GM18868 (cell line): Measurements from ENCODE around the gene IPO7.
"Not testable (repeated sequence)": the region's sequence is repeated elsewhere in the genome, so short reads cannot be mapped to it uniquely, and the experiment has no call there.

ENCODE experiments used
- ATAC-seq: cut with Tn5 transposase; IDR thresholded peaks from one replicate; pipeline ENCODE4 v1.9.1; 2021; ENCODE audit warnings: mild to moderate bottlenecking, moderate library complexity; ENCODE audit not compliant: unreplicated experiment

The IPO7 gene

DNA sequence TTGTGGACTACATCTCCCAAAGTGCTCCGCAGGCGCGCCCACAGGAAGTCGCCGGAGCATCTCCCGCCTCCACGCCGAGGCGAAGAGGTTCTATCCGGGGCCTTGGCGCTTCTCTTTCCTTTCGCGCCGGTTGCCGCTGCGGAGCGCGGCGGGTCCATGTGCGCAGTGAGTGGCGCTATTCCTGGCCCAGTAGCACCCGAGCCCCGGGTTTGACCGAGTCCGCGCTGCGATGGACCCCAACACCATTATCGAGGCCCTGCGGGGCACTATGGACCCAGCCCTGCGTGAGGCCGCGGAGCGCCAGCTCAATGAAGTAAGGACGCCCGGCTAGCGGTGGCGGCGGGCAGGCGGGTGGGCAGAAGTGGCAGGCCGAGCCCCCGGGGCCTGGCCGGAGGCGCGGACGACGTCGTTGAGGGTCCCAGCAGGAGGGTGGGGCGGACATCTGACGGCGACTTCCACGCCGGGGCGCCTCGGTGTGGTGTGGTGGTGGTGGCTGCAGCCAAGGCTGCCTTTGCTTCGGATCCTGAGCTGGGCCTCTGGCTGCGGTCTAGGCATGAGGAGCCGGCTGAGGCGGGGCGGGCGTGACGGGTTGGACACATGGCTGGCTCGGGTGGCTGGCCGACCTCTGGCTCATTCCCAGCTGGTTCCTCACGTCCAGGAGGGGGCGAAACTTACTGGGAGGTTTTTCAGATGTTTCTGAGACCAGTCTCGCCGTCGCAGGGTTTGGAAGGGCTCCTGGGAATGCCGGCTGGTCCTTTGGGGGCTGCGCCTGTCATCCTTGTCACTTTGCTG, at the start of gene IPO7:
IPO7 (plus strand) TSS at position 118 of the 792 bp plus-strand sequence; CDS start at position 230, 112 bp downstream.
- peak; percentile 92 for ATAC-seq

GRCh38 chr11:9341638-9342178, 42.7 kb upstream of the IPO7 start:
- ATAC-seq = no peak

- no peak for ATAC-seq
Measured at GRCh38 chr11:9344061-9344680, 40.3 kb upstream of the IPO7 start.

DNA sequence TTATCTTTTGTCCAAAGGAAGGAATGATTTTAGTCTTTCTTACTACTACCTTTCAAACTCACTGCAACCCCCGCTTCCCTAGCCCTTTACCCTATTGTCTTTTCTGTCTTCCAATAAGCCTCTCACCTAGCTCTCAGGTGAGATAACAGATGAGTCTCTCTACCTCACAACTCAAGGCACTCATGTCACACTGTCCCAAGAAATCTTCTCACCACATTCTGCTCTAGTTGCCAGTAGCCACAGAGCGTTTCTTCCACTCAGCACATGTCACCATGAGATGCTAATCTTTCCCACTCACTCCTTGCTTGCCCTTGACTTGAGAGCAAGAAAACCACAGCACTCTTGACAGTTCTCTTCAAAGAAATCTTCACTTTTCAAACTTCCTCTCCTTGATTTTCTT, 37.4 kb upstream of the IPO7 start:
- no peak for ATAC-seq

- not testable (repeated sequence) for ATAC-seq
Measured at GRCh38 chr11:9347779-9348178, 36.7 kb upstream of the IPO7 start.

DNA sequence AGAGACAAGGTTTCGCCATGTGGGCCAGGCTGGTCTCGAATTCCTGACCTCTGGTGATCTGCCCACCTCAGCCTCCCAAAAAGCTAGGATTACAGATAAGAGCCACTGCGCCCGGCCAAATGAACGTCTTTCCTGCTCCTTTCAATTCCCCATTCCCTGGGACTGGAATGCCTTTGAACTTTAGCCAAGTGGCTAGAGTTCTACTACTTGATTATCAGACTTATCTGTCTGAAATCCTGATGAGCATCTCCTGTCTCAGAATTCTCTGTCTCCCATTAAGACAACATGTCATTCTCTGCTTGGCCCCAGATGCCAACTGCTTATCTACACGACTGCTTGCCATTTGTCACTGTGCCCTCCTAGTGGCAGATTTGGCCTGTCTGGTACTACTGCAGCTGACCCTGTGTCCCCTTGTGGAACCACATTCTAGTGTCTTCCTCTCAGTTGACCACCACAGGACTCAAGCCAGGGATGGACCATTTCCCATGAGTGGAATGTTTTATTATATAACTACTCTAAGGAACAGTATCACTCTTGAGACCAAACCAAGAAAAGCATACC, 33.1 kb upstream of the IPO7 start:
- no peak for ATAC-seq

DNA sequence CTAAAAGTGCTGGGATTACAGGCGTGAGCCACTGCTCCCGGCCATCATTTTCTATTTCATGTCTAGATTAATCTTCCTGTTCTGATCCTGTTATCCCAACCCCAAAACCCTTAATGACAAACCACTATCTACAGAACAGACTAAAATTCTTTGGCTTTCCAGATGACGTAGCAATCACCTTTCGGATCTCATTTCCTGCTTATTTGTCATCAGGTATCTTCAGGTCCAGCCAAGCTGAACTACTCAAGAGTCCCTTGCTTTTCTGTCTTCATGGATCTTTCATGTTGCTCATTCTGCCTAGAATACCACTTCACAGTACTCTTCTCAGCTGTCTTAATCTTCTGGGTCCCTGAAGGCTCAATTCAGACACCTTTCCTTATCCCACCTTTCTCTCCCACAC, 27.4 kb upstream of the IPO7 start:
- ATAC-seq = no peak

GRCh38 chr11:9360862-9361622, 23.4 kb upstream of the IPO7 start:
- not testable (repeated sequence) for ATAC-seq

DNA sequence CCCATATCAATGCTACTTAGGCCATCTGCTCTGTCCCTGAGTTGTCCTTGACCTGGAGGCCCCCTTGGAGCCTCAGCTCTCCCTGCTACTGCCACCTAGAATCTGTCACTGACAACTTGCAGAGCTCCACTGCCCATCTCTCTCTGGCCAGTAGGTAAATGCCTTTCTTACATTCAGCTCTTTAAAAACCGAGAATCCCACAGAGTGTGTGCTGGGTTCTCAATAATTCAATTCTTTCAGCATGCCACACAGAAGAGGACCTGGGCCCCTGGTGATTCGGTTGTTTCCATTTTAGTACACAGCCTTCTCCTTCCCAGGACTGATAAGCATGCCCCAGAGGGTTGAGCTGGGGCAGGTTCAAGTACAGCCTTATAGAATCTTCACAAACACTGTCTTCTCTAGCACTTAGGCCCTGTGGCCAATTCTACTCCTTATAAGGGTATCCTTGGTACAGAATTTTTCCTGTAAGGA, 22.0 kb upstream of the IPO7 start:
- no peak for ATAC-seq

DNA sequence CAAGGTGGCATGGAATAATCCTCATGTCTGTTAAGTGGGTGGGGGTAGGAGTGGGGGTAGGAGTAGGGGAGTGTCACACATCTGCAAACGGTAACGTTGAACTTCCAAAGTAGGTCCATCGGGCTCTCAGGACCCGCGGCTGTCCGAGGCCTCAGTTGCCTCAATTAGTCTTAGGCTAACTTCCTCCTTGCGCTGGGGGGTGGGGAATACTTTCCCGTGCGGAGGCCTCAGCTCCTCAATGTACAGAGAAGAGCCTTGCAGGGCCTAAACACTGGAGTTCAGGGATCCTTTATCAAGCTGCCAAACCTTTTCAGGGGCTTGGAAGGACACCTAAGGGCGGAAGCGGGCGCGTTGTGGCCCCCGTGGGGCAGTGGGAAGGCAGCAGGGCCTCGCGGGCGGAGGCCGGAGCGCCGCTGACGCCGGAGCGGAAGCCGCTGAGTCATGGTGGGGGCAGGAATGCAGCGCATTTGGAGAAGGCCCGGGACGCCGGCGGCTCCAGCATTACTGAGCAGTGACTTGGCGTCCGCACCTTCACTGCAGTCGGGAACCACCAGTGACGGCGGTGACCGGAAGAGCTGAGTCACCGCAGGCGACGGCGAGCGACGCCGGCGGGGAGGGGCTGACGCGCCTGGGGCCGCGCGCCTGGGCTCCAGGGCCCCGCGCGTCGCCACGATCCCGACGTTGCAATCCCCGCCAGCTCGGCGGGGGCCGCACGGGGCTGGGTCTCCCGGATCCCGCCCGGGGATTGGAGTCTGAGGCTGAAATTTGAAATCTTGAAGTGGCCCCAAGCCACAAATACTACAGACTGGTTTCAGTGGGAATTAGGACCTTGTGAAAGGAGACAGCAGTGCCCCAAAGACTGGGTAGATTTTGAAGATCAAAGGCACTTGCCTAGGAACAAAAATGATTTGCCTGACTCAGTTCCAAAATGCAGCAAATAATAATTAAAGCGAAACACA, 20.2 kb upstream of the IPO7 start:
- peak; percentile 98 for ATAC-seq

DNA sequence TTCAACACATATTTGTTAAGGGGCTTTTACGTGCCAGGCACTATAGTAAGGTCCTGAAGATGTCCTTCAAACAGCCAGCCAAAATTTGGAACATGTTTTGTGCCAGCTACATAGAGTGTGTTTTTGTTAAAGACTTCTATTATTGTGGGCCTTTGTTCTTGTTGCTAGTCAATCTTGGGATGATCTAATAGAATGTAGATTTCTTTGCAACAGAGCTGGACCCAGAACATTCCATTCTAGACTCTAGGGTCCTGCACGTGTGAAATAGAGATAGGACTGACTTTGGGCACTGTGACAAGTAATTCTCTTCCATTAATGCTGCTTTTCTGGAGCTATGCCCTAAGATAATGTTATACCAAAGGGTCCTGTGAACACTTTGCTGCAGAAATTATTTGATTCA, 16.9 kb upstream of the IPO7 start:
- no peak for ATAC-seq

- no peak for ATAC-seq
Measured at GRCh38 chr11:9377036-9377435, 7.4 kb upstream of the IPO7 start.

GRCh38 chr11:9379041-9379440, 5.4 kb upstream of the IPO7 start:
- no peak for ATAC-seq

DNA sequence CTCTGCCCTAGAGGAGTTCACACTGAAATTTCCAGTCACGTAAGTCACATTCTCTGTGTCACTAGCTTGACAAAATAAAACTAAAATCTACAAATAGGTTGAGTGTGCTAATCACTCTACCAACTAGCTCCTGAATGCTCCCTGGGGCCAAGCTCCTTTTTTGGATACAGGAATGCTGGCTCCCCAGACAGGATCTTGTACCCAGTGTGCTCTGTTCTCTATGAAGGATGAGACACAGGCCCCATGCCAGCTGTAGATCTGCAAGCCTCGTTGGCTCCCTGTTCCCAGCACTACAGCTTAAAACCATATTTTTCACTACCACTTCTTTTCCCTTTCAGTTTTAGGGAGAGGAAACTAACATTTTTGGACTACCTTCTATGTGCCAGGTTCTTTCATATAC, 3.7 kb upstream of the IPO7 start:
- no peak for ATAC-seq

- peak; percentile 14 for ATAC-seq
Measured at GRCh38 chr11:9385327-9385899, 961 bp downstream of the IPO7 start.

GRCh38 chr11:9386086-9386485, 1.6 kb downstream of the IPO7 start:
- ATAC-seq = no peak

DNA sequence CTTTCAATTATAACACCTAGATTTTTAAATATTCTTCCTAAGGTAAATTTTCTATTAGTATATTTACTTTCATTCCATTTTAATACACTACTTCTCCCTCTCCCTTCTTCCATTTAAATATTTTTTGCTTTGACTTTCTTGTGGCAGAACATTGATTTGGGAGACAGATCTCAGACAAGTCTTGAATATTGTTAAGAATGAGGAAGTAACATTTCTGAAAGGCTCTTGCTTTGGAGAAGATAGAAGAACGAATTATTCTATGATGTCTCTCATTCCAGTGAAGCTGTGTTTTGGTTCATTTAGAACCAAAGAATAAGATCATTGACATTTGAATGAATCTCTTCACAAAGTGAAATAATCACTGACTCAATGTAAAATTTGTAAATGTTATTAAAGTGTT, 2.4 kb downstream of the IPO7 start:
- ATAC-seq = no peak

DNA sequence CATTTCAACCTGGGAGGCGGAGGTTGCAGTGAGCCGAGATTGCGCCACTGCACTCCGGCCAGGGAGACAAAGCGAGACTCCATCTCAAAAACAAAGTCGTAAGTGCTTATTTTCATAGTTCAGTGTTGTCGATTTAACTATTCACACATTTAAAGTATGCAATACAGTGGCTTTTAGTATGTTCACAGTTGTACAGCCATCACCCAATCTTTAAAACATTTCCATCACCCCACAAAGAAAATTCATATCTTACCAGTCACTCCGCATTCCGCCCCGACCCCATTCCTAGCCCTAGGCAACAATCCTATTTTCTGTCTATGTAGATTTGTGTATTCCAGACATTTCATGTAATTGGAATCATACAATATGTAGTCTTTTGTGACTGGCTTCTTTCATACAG, 11.9 kb downstream of the IPO7 start:
- ATAC-seq = no peak

DNA sequence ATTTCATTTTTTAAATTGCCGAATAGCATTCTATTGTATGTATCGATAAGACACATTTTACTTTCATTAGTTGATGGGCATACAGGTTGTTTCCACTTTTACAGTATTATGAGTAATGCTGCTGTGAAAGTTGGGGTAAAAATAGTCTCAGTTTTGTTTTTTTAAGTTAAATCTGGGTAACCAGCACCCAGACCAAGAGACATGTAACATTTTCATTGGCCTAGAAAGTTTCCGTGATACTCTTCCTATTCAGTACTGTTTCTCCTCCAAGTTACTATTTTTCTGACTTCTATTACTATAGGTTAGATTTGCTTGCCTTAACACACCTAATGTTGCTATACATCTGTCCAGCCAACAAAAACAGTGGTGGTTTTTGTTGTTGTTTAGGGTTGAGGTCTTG, 12.3 kb downstream of the IPO7 start:
- peak; percentile 74 for ATAC-seq
